Measurements from ENCODE around the gene CCDC90B.

- no peak for TF ChIP-seq POLR2A (IDR thresholded peaks at IDR 0.05)
- TF ChIP-seq, protein P1, sequence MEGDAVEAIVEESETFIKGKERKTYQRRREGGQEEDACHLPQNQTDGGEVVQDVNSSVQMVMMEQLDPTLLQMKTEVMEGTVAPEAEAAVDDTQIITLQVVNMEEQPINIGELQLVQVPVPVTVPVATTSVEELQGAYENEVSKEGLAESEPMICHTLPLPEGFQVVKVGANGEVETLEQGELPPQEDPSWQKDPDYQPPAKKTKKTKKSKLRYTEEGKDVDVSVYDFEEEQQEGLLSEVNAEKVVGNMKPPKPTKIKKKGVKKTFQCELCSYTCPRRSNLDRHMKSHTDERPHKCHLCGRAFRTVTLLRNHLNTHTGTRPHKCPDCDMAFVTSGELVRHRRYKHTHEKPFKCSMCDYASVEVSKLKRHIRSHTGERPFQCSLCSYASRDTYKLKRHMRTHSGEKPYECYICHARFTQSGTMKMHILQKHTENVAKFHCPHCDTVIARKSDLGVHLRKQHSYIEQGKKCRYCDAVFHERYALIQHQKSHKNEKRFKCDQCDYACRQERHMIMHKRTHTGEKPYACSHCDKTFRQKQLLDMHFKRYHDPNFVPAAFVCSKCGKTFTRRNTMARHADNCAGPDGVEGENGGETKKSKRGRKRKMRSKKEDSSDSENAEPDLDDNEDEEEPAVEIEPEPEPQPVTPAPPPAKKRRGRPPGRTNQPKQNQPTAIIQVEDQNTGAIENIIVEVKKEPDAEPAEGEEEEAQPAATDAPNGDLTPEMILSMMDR (IDR thresholded peaks at IDR 0.05), result no peak
- TF ChIP-seq EP300 (IDR thresholded peaks at IDR 0.05), result no peak
These were observed 26.6 kb downstream of the CCDC90B start for GRCh38 chr11:83259559-83259958.

All from tibial nerve (tissue), 4 donors.